ENCODE measurements around the gene MRPL33. TPM values are rescaled to one million over a fixed set of nuclear protein-coding genes. Genes with fewer than 3 reads are reported as not detected.

Gene MRPL33
- polyA plus RNA-seq, 1 donor from 2014 or later, result 406 TPM

DNA sequence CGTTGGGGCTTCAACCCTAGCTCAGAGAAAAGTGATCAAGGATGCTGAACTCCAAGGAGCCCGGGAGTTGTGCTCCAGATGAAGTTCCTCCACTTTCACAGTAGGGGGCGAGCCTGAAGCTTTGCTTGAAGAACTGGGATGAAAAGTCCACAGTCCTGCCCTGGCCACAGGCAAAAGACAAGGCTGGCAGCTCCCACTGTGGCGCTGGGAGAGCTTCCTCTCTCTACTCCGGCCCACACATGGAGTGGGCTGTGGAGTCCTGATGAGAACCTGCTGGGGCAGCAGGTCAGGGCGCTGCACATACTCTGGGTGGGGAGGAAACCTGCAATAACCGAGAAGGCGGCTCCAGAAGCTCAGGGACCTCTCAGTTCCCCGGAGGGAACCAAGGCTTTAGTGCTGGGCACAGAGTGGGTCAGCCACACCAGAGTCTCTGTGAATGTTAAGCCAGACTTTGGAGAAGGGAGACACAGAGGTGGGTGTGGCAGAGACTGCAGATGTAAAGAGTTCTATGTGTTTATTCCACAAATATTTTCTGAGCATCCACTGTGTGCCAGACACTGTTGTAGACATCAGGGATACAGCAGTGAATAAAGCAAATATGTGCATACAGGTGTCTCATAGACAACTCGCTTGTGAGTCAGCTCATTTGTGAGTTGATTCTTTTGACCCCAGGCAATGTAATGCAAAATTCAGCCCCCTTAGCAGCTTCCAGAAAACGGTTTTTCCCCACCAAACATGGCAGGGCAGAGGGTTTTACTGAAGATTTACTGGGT lies 48.0 kb upstream of the MRPL33 start:
- no peak overlapping the region for H3K4me3 ChIP-seq (ENCODE audit: low read length)
- no peaks in the 10 kb centered on the region for H3K9me2 ChIP-seq (ENCODE audit: insufficient read depth, low read length)
- H3K27me3 ChIP-seq (ENCODE audit: insufficient read depth, low read depth, low read length), result no peaks in the 10 kb centered on the region
- H3K27ac ChIP-seq (ENCODE audit: low read length), result no peak overlapping the region
- H3F3A ChIP-seq (ENCODE audit: insufficient read depth, low read length, poor library complexity, severe bottlenecking), result no peaks in the 10 kb centered on the region
- H3K9ac ChIP-seq (ENCODE audit: low read length), result no peak overlapping the region
- TF ChIP-seq RAD21 (conservative IDR thresholded peaks at IDR 0.05) (peak; percentile 42), POLR2AphosphoS5 (IDR thresholded peaks at IDR 0.05) (no peak), EZH2 (IDR thresholded peaks at IDR 0.05; ENCODE audit: borderline replicate concordance, insufficient read depth, low read length, poor library complexity, severe bottlenecking) (no peak), MXI1 (conservative IDR thresholded peaks at IDR 0.05; ENCODE audit: poor library complexity, severe bottlenecking) (no peak), EP300 (conservative IDR thresholded peaks at IDR 0.05; ENCODE audit: poor library complexity, severe bottlenecking) (no peak), TAF1 (IDR thresholded peaks at IDR 0.05; ENCODE audit: low read depth) (no peak), SMC3 (conservative IDR thresholded peaks at IDR 0.05; ENCODE audit: poor library complexity) (peak; percentile 49)
- TF ChIP-seq, protein P1, sequence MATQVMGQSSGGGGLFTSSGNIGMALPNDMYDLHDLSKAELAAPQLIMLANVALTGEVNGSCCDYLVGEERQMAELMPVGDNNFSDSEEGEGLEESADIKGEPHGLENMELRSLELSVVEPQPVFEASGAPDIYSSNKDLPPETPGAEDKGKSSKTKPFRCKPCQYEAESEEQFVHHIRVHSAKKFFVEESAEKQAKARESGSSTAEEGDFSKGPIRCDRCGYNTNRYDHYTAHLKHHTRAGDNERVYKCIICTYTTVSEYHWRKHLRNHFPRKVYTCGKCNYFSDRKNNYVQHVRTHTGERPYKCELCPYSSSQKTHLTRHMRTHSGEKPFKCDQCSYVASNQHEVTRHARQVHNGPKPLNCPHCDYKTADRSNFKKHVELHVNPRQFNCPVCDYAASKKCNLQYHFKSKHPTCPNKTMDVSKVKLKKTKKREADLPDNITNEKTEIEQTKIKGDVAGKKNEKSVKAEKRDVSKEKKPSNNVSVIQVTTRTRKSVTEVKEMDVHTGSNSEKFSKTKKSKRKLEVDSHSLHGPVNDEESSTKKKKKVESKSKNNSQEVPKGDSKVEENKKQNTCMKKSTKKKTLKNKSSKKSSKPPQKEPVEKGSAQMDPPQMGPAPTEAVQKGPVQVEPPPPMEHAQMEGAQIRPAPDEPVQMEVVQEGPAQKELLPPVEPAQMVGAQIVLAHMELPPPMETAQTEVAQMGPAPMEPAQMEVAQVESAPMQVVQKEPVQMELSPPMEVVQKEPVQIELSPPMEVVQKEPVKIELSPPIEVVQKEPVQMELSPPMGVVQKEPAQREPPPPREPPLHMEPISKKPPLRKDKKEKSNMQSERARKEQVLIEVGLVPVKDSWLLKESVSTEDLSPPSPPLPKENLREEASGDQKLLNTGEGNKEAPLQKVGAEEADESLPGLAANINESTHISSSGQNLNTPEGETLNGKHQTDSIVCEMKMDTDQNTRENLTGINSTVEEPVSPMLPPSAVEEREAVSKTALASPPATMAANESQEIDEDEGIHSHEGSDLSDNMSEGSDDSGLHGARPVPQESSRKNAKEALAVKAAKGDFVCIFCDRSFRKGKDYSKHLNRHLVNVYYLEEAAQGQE (IDR thresholded peaks at IDR 0.05; ENCODE audit: borderline replicate concordance), result no peak
- TF ChIP-seq, protein P2, sequence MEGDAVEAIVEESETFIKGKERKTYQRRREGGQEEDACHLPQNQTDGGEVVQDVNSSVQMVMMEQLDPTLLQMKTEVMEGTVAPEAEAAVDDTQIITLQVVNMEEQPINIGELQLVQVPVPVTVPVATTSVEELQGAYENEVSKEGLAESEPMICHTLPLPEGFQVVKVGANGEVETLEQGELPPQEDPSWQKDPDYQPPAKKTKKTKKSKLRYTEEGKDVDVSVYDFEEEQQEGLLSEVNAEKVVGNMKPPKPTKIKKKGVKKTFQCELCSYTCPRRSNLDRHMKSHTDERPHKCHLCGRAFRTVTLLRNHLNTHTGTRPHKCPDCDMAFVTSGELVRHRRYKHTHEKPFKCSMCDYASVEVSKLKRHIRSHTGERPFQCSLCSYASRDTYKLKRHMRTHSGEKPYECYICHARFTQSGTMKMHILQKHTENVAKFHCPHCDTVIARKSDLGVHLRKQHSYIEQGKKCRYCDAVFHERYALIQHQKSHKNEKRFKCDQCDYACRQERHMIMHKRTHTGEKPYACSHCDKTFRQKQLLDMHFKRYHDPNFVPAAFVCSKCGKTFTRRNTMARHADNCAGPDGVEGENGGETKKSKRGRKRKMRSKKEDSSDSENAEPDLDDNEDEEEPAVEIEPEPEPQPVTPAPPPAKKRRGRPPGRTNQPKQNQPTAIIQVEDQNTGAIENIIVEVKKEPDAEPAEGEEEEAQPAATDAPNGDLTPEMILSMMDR (IDR thresholded peaks at IDR 0.05; ENCODE audit: poor library complexity, severe bottlenecking), result peak; percentile 57
- no peaks in the 10 kb centered on the region for H4K20me1 ChIP-seq (ENCODE audit: insufficient read depth)
- H3K9me3 ChIP-seq (ENCODE audit: low read length), result no peaks in the 10 kb centered on the region
- no peak overlapping the region for H2AFZ ChIP-seq (ENCODE audit: low read depth, low read length)
- no peak overlapping the region for H3K4me2 ChIP-seq (ENCODE audit: low read length)
- H3K79me2 ChIP-seq (replicated peaks; ENCODE audit: insufficient read depth, low read length), result no peaks in the 10 kb centered on the region
- H3K36me3 ChIP-seq (ENCODE audit: insufficient read depth, low read length), result no peaks in the 10 kb centered on the region

DNA sequence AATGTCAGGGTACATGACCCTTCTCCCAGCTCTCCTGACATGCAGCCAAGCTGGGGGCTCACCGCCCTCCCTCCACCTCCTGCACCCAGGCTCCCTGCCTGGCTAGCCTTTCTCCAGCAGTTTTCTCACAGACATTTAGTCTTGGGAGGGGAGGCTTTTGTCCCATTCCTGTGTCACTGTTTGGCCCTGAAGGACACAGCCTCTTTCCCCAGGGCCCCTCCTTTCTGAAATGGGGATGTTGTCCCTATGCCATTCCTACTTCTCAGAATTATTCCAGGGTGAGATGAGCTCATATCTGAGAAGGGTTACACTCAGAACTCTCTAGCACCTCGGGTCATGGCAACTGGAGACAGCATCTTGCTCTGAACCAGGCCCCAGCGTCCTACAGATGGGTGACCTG lies 47.3 kb upstream of the MRPL33 start:
- Histone ChIP-seq H3K36me3 (ENCODE audit: insufficient read depth, low read length) (no peaks in the 10 kb centered on the region), H3K4me3 (ENCODE audit: low read length) (no peak overlapping the region), H4K20me1 (ENCODE audit: insufficient read depth) (no peaks in the 10 kb centered on the region), H3K9ac (ENCODE audit: low read length) (no peak overlapping the region), H3K79me2 (replicated peaks; ENCODE audit: insufficient read depth, low read length) (no peaks in the 10 kb centered on the region), H3K27me3 (ENCODE audit: insufficient read depth, low read depth, low read length) (no peaks in the 10 kb centered on the region), H3K27ac (ENCODE audit: low read length) (no peak overlapping the region), H2AFZ (ENCODE audit: low read depth, low read length) (no peak overlapping the region), H3F3A (ENCODE audit: insufficient read depth, low read length, poor library complexity, severe bottlenecking) (no peaks in the 10 kb centered on the region), H3K9me2 (ENCODE audit: insufficient read depth, low read length) (no peaks in the 10 kb centered on the region), H3K4me2 (ENCODE audit: low read length) (no peak overlapping the region), H3K9me3 (ENCODE audit: low read length) (no peaks in the 10 kb centered on the region)
- TF ChIP-seq RAD21 (conservative IDR thresholded peaks at IDR 0.05) (no peak), EZH2 (IDR thresholded peaks at IDR 0.05; ENCODE audit: borderline replicate concordance, insufficient read depth, low read length, poor library complexity, severe bottlenecking) (no peak), SMC3 (conservative IDR thresholded peaks at IDR 0.05; ENCODE audit: poor library complexity) (no peak), TAF1 (IDR thresholded peaks at IDR 0.05; ENCODE audit: low read depth) (no peak), MXI1 (conservative IDR thresholded peaks at IDR 0.05; ENCODE audit: poor library complexity, severe bottlenecking) (no peak), POLR2AphosphoS5 (IDR thresholded peaks at IDR 0.05) (no peak)
- TF ChIP-seq, protein P2 (IDR thresholded peaks at IDR 0.05; ENCODE audit: poor library complexity, severe bottlenecking), result no peak

Data from neural cell (in vitro differentiated cells).